ENCODE results near the gene ERCC6L2.

- TF ChIP-seq CTCF (IDR thresholded peaks at IDR 0.05 in 2 of 3, conservative IDR thresholded peaks at IDR 0.05 in 1 of 3; ENCODE audit: insufficient read depth in 2 of 3, low read depth in 1 of 3, low read length in 3 of 3) = no peak
- no peak for TF ChIP-seq POLR2A (conservative IDR thresholded peaks at IDR 0.05)
- no peak for TF ChIP-seq EP300 (IDR thresholded peaks at IDR 0.05; ENCODE audit: low read length)
- TF ChIP-seq FOXA1 (IDR thresholded peaks at IDR 0.05; ENCODE audit: borderline replicate concordance) = no peak
Observed at GRCh38 chr9:95924987-95925386, 49.5 kb downstream of the ERCC6L2 start.

Data from K562 (cell line).